ENCODE data around the gene CD200.

The CD200 gene

GRCh38 chr3:112372396-112372795 lies 39.4 kb downstream of the CD200 start:
- Histone ChIP-seq H2AFZ (ENCODE audit: low read length) (no peak overlapping the region), H3F3A (ENCODE audit: insufficient read depth, low read length) (no peaks in the 10 kb centered on the region), H3K27me3 (replicated peaks; ENCODE audit: insufficient read depth, low read length) (no peaks in the 10 kb centered on the region), H3K79me2 (ENCODE audit: low read length) (no peaks in the 10 kb centered on the region), H3K4me1 (ENCODE audit: low read length) (peaks cover 6% of the 10 kb centered on the region; the same call in 1 of the 2 replicates), H3K27ac (ENCODE audit: low read length) (no peak overlapping the region), H3K9ac (ENCODE audit: low read length) (no peak overlapping the region), H3K4me3 (ENCODE audit: low read length) (no peak overlapping the region), H3K4me2 (ENCODE audit: low read depth, low read length) (no peak overlapping the region), H3K9me3 (replicated peaks; ENCODE audit: insufficient read depth, low read length) (no peaks in the 10 kb centered on the region), H3K9me2 (replicated peaks; ENCODE audit: insufficient read depth, low read length) (no peaks in the 10 kb centered on the region), H4K20me1 (ENCODE audit: insufficient read depth, low read length) (no peaks in the 10 kb centered on the region), H3K36me3 (replicated peaks; ENCODE audit: insufficient read depth, low read length) (no peaks in the 10 kb centered on the region)
- no peak for DNase-seq
- TF ChIP-seq EZH2phosphoT487 (IDR thresholded peaks at IDR 0.05; ENCODE audit: low read length) (no peak), EZH2 (optimal IDR thresholded peaks at IDR 0.05; ENCODE audit: low read depth, low read length) (no peak)
- TF ChIP-seq, protein P1, sequence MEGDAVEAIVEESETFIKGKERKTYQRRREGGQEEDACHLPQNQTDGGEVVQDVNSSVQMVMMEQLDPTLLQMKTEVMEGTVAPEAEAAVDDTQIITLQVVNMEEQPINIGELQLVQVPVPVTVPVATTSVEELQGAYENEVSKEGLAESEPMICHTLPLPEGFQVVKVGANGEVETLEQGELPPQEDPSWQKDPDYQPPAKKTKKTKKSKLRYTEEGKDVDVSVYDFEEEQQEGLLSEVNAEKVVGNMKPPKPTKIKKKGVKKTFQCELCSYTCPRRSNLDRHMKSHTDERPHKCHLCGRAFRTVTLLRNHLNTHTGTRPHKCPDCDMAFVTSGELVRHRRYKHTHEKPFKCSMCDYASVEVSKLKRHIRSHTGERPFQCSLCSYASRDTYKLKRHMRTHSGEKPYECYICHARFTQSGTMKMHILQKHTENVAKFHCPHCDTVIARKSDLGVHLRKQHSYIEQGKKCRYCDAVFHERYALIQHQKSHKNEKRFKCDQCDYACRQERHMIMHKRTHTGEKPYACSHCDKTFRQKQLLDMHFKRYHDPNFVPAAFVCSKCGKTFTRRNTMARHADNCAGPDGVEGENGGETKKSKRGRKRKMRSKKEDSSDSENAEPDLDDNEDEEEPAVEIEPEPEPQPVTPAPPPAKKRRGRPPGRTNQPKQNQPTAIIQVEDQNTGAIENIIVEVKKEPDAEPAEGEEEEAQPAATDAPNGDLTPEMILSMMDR (IDR thresholded peaks at IDR 0.05; ENCODE audit: low read length): no peak

DNA sequence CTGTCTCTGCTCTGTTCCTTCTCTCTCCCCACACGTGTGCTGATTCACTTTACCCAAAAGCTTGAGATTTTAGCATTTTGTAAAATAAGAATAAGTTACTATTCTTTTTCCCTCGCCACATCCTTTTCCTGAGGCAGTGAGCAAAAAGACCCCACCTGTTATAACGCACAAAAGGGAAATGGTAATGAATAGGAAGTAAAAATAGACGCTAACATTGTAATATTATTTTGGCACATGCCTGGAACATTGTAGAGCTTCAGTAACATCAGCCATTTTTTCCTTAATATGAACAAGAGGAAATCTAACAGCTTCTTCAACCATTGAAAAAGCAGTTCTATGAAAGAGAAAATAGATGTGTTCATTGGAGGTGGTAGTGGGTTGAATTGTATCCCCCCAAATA lies 40.5 kb downstream of the CD200 start:
- H3K27ac ChIP-seq (ENCODE audit: low read length): no peak overlapping the region
- peaks cover 15% of the 10 kb centered on the region for H3K4me1 ChIP-seq (ENCODE audit: low read length)
- H3K27me3 ChIP-seq (replicated peaks; ENCODE audit: insufficient read depth, low read length): no peaks in the 10 kb centered on the region
- no peaks in the 10 kb centered on the region for H3K36me3 ChIP-seq (replicated peaks; ENCODE audit: insufficient read depth, low read length)
- H3F3A ChIP-seq (ENCODE audit: insufficient read depth, low read length): no peaks in the 10 kb centered on the region
- TF ChIP-seq EZH2 (optimal IDR thresholded peaks at IDR 0.05; ENCODE audit: low read depth, low read length) (no peak), EZH2phosphoT487 (IDR thresholded peaks at IDR 0.05; ENCODE audit: low read length) (no peak)
- TF ChIP-seq, protein P1 (IDR thresholded peaks at IDR 0.05; ENCODE audit: low read length): no peak
- H3K9me3 ChIP-seq (replicated peaks; ENCODE audit: insufficient read depth, low read length): no peaks in the 10 kb centered on the region
- no peak overlapping the region for H3K4me3 ChIP-seq (ENCODE audit: low read length)
- H3K4me2 ChIP-seq (ENCODE audit: low read depth, low read length): no peak overlapping the region
- H3K9ac ChIP-seq (ENCODE audit: low read length): no peak overlapping the region
- no peak overlapping the region for H2AFZ ChIP-seq (ENCODE audit: low read length)
- no peaks in the 10 kb centered on the region for H4K20me1 ChIP-seq (ENCODE audit: insufficient read depth, low read length)
- H3K79me2 ChIP-seq (ENCODE audit: low read length): no peaks in the 10 kb centered on the region
- DNase-seq: no peak
- H3K9me2 ChIP-seq (replicated peaks; ENCODE audit: insufficient read depth, low read length): no peaks in the 10 kb centered on the region

- no peaks in the 10 kb centered on the region for H3K79me2 ChIP-seq (ENCODE audit: low read length)
- no peak overlapping the region for H2AFZ ChIP-seq (ENCODE audit: low read length)
- H3K27ac ChIP-seq (ENCODE audit: low read length): no peak overlapping the region
- H3K4me3 ChIP-seq (ENCODE audit: low read length): no peak overlapping the region
- H3K4me2 ChIP-seq (ENCODE audit: low read depth, low read length): no peak overlapping the region
- no peaks in the 10 kb centered on the region for H3K27me3 ChIP-seq (replicated peaks; ENCODE audit: insufficient read depth, low read length)
- no peaks in the 10 kb centered on the region for H3K36me3 ChIP-seq (replicated peaks; ENCODE audit: insufficient read depth, low read length)
- TF ChIP-seq, protein P1 (IDR thresholded peaks at IDR 0.05; ENCODE audit: low read length): no peak
- no peak for TF ChIP-seq EZH2phosphoT487 (IDR thresholded peaks at IDR 0.05; ENCODE audit: low read length)
- TF ChIP-seq EZH2 (optimal IDR thresholded peaks at IDR 0.05; ENCODE audit: low read depth, low read length): no peak
- H3F3A ChIP-seq (ENCODE audit: insufficient read depth, low read length): no peaks in the 10 kb centered on the region
- H3K9ac ChIP-seq (ENCODE audit: low read length): no peak overlapping the region
- H4K20me1 ChIP-seq (ENCODE audit: insufficient read depth, low read length): no peaks in the 10 kb centered on the region
- no peak for DNase-seq
- no peaks in the 10 kb centered on the region for H3K9me3 ChIP-seq (replicated peaks; ENCODE audit: insufficient read depth, low read length)
- H3K9me2 ChIP-seq (replicated peaks; ENCODE audit: insufficient read depth, low read length): no peaks in the 10 kb centered on the region
- H3K4me1 ChIP-seq (ENCODE audit: low read length): peaks cover 15% of the 10 kb centered on the region
Measured at GRCh38 chr3:112373924-112374323, 41.0 kb downstream of the CD200 start.
